NOMO-1 (cell line): ENCODE results near the gene DPH2.

ENCODE experiments used
- DNase-seq, 2 experiments: peaks; one replicate each; lab custom pipeline; 2025; ENCODE audit not compliant: unreplicated experiment in 2 of 2; lab: John Stamatoyannopoulos, UW

DPH2 gene

GRCh38 chr1:43981636-43982035, 11.8 kb downstream of the DPH2 start:
- DNase-seq = no peak

GRCh38 chr1:43982241-43982640, 12.4 kb downstream of the DPH2 start:
- no peak for DNase-seq

- no peak for DNase-seq
These were observed 13.0 kb downstream of the DPH2 start for GRCh38 chr1:43982808-43983207.

GRCh38 chr1:43983253-43983899, 13.6 kb downstream of the DPH2 start:
- no peak for DNase-seq

GRCh38 chr1:43984855-43985254, 15.0 kb downstream of the DPH2 start:
- no peak for DNase-seq

GRCh38 chr1:43985984-43986595, 16.3 kb downstream of the DPH2 start:
- no peak for DNase-seq

GRCh38 chr1:43986712-43987111, 16.9 kb downstream of the DPH2 start:
- no peak for DNase-seq

- no peak for DNase-seq
These were observed 17.5 kb downstream of the DPH2 start for GRCh38 chr1:43987159-43987902.

GRCh38 chr1:43990271-43991199, 20.7 kb downstream of the DPH2 start:
- no peak for DNase-seq

- no peak for DNase-seq
These were observed 21.3 kb downstream of the DPH2 start for GRCh38 chr1:43991200-43991475.

- DNase-seq = peak; percentile 80 to 81
These were observed 21.8 kb downstream of the DPH2 start, which contains the start of gene CCDC24 for GRCh38 chr1:43991476-43992231. CCDC24 (plus strand) TSS chr1:43991599; CDS start chr1:43991879, 280 bp downstream.

GRCh38 chr1:43992232-43992995, 22.6 kb downstream of the DPH2 start:
- DNase-seq = no peak

GRCh38 chr1:43993206-43993914, 23.6 kb downstream of the DPH2 start:
- DNase-seq = no peak

GRCh38 chr1:43994071-43994470, 24.3 kb downstream of the DPH2 start:
- DNase-seq = no peak

- DNase-seq = peak; percentile 47 to 55
These were observed 25.3 kb downstream of the DPH2 start for GRCh38 chr1:43994794-43995790.

GRCh38 chr1:43995984-43996732, 26.3 kb downstream of the DPH2 start:
- DNase-seq = no peak

GRCh38 chr1:43996733-43997115, 26.9 kb downstream of the DPH2 start:
- DNase-seq = no peak
